Lower leg skin (tissue), 4 donors: ENCODE measurements around the gene UNC13B. TPM values are rescaled to one million over a fixed set of nuclear protein-coding genes. Genes with fewer than 3 reads are reported as not detected.

Experiments used
- DNase-seq, 2 donors: peaks; one replicate each; pipeline ENCODE4 v3.0.0-alpha.2; 2019; ENCODE audit warnings: low spot score in 2 of 2
- H3K4me3 ChIP-seq: fragments of 200-600 bp; sonication (generic); 2 replicates; pipeline ENCODE4 v1.5.1; 2017; ENCODE audit warnings: mild to moderate bottlenecking, low read depth; ENCODE audit not compliant: poor library complexity, severe bottlenecking
- CTCF ChIP-seq, 3 donors: fragments of 450-650 bp; IDR thresholded peaks; one replicate each; pipeline ENCODE4 v1.5.1; 2016; ENCODE audit warnings: antibody characterized with exemption in 3 of 3, mild to moderate bottlenecking in 3 of 3, moderate library complexity in 2 of 3
- POLR2A ChIP-seq, 2 donors: fragments of 450-650 bp; IDR thresholded peaks; one replicate each; pipeline ENCODE4 v1.6.1; 2016 to 2017; ENCODE audit warnings: antibody characterized with exemption in 2 of 2, mild to moderate bottlenecking in 1 of 2, moderate library complexity in 1 of 2
- WGBS, 2 donors: methylation state at CpG; one replicate each; pipeline ENCODE4 v1.1.5; 2018; 5-methylcytosine and 5-hydroxymethylcytosine counted together
- intact Hi-C: fragments of 100-400 bp; cut with DNase I; formaldehyde crosslinking; loops from one replicate; pipeline ENCODE4 v1.15.0; 2023; ENCODE audit warnings: low total_unique reads
- total RNA-seq, 4 donors: library from RNA; depleted of rRNA; stranded (reverse); fragments of >200 nt; gene quantifications; one replicate each; pipeline ENCODE4 v1.1.0, GENCODE V29; 2016

UNC13B gene
- total RNA-seq, 4 donors from 2014 or later, result 11.9 to 29.0 (median 27.5) TPM

GRCh38 chr9:35416098-35416427, 254.3 kb downstream of the UNC13B start:
- TF ChIP-seq POLR2A (IDR thresholded peaks at IDR 0.05), result no peak
- TF ChIP-seq CTCF (IDR thresholded peaks at IDR 0.05), result no peak
- H3K4me3 ChIP-seq, result no peak overlapping the region
- 57 to 73% methylated on average over 2 of the region's 2 CpGs for WGBS, 2 donors
- DNase-seq, result no peak
- intact Hi-C loops, result no loop called here

- WGBS, 2 donors, result 91 to 92% methylated on average over 1 of the region's 1 CpG
- TF ChIP-seq POLR2A (IDR thresholded peaks at IDR 0.05) (no peak), CTCF (IDR thresholded peaks at IDR 0.05) (no peak)
- H3K4me3 ChIP-seq, result no peak overlapping the region
- intact Hi-C loops, result no loop called here
- no peak for DNase-seq
Measured at GRCh38 chr9:35422346-35422745, 260.5 kb downstream of the UNC13B start.

GRCh38 chr9:35422753-35423152, 260.9 kb downstream of the UNC13B start:
- WGBS, 2 donors, result 78 to 80% methylated on average over 2 of the region's 2 CpGs
- TF ChIP-seq CTCF (IDR thresholded peaks at IDR 0.05) (no peak), POLR2A (IDR thresholded peaks at IDR 0.05) (no peak)
- intact Hi-C loops, result no loop called here
- no peak for DNase-seq
- no peak overlapping the region for H3K4me3 ChIP-seq

GRCh38 chr9:35423499-35423898, 261.7 kb downstream of the UNC13B start:
- intact Hi-C loops, result no loop called here
- DNase-seq, result no peak
- no peak overlapping the region for H3K4me3 ChIP-seq
- WGBS, 2 donors, result 67 to 69% methylated on average over 2 of the region's 2 CpGs
- TF ChIP-seq CTCF (IDR thresholded peaks at IDR 0.05) (no peak), POLR2A (IDR thresholded peaks at IDR 0.05) (no peak)

GRCh38 chr9:35424356-35425352, 262.8 kb downstream of the UNC13B start:
- TF ChIP-seq CTCF (IDR thresholded peaks at IDR 0.05), result no peak
- no peak for TF ChIP-seq POLR2A (IDR thresholded peaks at IDR 0.05)
- DNase-seq, result no peak
- H3K4me3 ChIP-seq, result no peak overlapping the region
- intact Hi-C loops, result no loop called here
- WGBS, 2 donors, result 69 to 76% methylated on average over 7 of the region's 7 CpGs
